H9 (cell line): ENCODE data around the gene SDK1. TPM values are rescaled to one million over a fixed set of nuclear protein-coding genes. Genes with fewer than 3 reads are reported as not detected.

Experiments used
- DNase-seq: peaks from one replicate; pipeline ENCODE4 v3.0.0-alpha.2; 2017
- H2AFZ ChIP-seq: one replicate; pipeline ENCODE4 v1.6.1; 2013; ENCODE audit warnings: mild to moderate bottlenecking, low read length, control low read depth, moderate library complexity
- H2AK5ac ChIP-seq: 2 replicates; pipeline ENCODE4 v1.6.1; 2013; ENCODE audit warnings: low read length, control low read depth, mixed read lengths; ENCODE audit not compliant: insufficient read length
- H2BK120ac ChIP-seq: one replicate; pipeline ENCODE4 v1.6.1; 2013; ENCODE audit warnings: low read depth, mild to moderate bottlenecking, low read length, control low read depth, inconsistent platforms; ENCODE audit not compliant: poor library complexity, severe bottlenecking
- H2BK12ac ChIP-seq: 2 replicates; pipeline ENCODE4 v1.6.1; 2013; ENCODE audit warnings: low read length, control low read depth, mixed read lengths, low read depth; ENCODE audit not compliant: insufficient read length
- H2BK15ac ChIP-seq: 2 replicates; pipeline ENCODE4 v1.6.1; 2013; ENCODE audit warnings: low read depth, low read length, control low read depth
- H2BK20ac ChIP-seq: one replicate; pipeline ENCODE4 v1.6.1; 2013; ENCODE audit warnings: low read depth, mild to moderate bottlenecking, low read length, control low read depth, inconsistent platforms; ENCODE audit not compliant: poor library complexity, severe bottlenecking
- H2BK5ac ChIP-seq: 2 replicates; pipeline ENCODE4 v1.6.1; 2013; ENCODE audit warnings: low read length, control low read depth, mixed read lengths; ENCODE audit not compliant: insufficient read length
- H3K14ac ChIP-seq: 2 replicates; pipeline ENCODE4 v1.6.1; 2013; ENCODE audit warnings: low read length, control low read depth; ENCODE audit not compliant: insufficient read depth
- H3K18ac ChIP-seq: 2 replicates; pipeline ENCODE4 v1.6.1; 2013; ENCODE audit warnings: low read depth, mild to moderate bottlenecking, mixed read lengths, low read length, control low read depth; ENCODE audit not compliant: insufficient read length
- H3K23ac ChIP-seq: 2 replicates; pipeline ENCODE4 v1.6.1; 2013; ENCODE audit warnings: low read length, control low read depth, mixed read lengths, low read depth; ENCODE audit not compliant: insufficient read length
- H3K23me2 ChIP-seq: 2 replicates; pipeline ENCODE4 v1.6.1; 2013; ENCODE audit warnings: low read depth, mild to moderate bottlenecking, mixed read lengths, low read length, control low read depth; ENCODE audit not compliant: insufficient read length, poor library complexity, severe bottlenecking
- H3K27ac ChIP-seq: 2 replicates; pipeline ENCODE4 v1.5.1; 2013; ENCODE audit warnings: low read length, control low read depth, mixed read lengths, low read depth; ENCODE audit not compliant: insufficient read length
- H3K27me3 ChIP-seq: 2 replicates; pipeline ENCODE4 v1.6.1; 2013; ENCODE audit warnings: low read length, control low read depth, inconsistent platforms; ENCODE audit not compliant: insufficient read depth
- H3K4ac ChIP-seq: 2 replicates; pipeline ENCODE4 v1.6.1; 2013; ENCODE audit warnings: low read depth, mild to moderate bottlenecking, control low read depth, inconsistent platforms, low read length, moderate library complexity
- H3K4me1 ChIP-seq: 2 replicates; pipeline ENCODE4 v1.6.1; 2013; ENCODE audit warnings: low read length, control low read depth, inconsistent platforms; ENCODE audit not compliant: insufficient read depth
- H3K4me2 ChIP-seq: 2 replicates; pipeline ENCODE4 v1.6.1; 2013; ENCODE audit warnings: low read length, control low read depth, mixed read lengths; ENCODE audit not compliant: insufficient read length, insufficient read depth
- H3K56ac ChIP-seq: 2 replicates; pipeline ENCODE4 v1.6.1; 2013; ENCODE audit warnings: low read depth, mild to moderate bottlenecking, mixed read lengths, low read length, control low read depth; ENCODE audit not compliant: insufficient read length
- H3K79me1 ChIP-seq: 2 replicates; pipeline ENCODE4 v1.6.1; 2013; ENCODE audit warnings: low read depth, mild to moderate bottlenecking, moderate library complexity, low read length, control low read depth, inconsistent platforms; ENCODE audit not compliant: insufficient read depth, poor library complexity, severe bottlenecking
- H3K79me2 ChIP-seq: 2 replicates; pipeline ENCODE4 v1.6.1; 2013; ENCODE audit warnings: low read length, control low read depth, inconsistent platforms; ENCODE audit not compliant: insufficient read depth
- H3K9ac ChIP-seq: 2 replicates; pipeline ENCODE4 v1.6.1; 2013; ENCODE audit warnings: low read length, control low read depth, mixed read lengths; ENCODE audit not compliant: insufficient read length; ENCODE audit errors: extremely low read depth
- H3K9me3 ChIP-seq: one replicate; pipeline ENCODE4 v1.6.1; 2013; ENCODE audit warnings: low read depth, low read length, inconsistent platforms; ENCODE audit not compliant: control insufficient read depth
- H3T11ph ChIP-seq: one replicate; pipeline ENCODE4 v1.6.1; 2013; ENCODE audit warnings: mild to moderate bottlenecking, low read length, control low read depth, inconsistent platforms
- H4K20me1 ChIP-seq: one replicate; pipeline ENCODE4 v1.6.1; 2013; ENCODE audit not compliant: control insufficient read depth, insufficient read length, insufficient read depth
- H4K5ac ChIP-seq: 2 replicates; pipeline ENCODE4 v1.6.1; 2013; ENCODE audit warnings: low read depth, mild to moderate bottlenecking, mixed read lengths, low read length, control low read depth; ENCODE audit not compliant: insufficient read length
- H4K8ac ChIP-seq: replicated peaks from 2 replicates; pipeline ENCODE4 v1.6.1; 2013; ENCODE audit warnings: low read length, control low read depth, mixed read lengths, low read depth; ENCODE audit not compliant: insufficient read length
- H4K91ac ChIP-seq: 2 replicates; pipeline ENCODE4 v1.6.1; 2013; ENCODE audit warnings: low read depth, mild to moderate bottlenecking, moderate library complexity, mixed read lengths, low read length, control low read depth; ENCODE audit not compliant: insufficient read length
- H3K27ac Mint-ChIP-seq, 3 experiments: 2 replicates in 2 of 3; 3 replicates in 1 of 3; pipeline ENCODE4 v1.8.0; 2020 to 2021; ENCODE audit warnings: mixed read lengths in 3 of 3, mild to moderate bottlenecking in 1 of 3, moderate library complexity in 1 of 3
- H3K27me3 Mint-ChIP-seq: 2 replicates; pipeline ENCODE4 v1.8.0; 2021; ENCODE audit warnings: low read depth, mild to moderate bottlenecking, moderate library complexity, mixed read lengths
- H3K36me3 Mint-ChIP-seq, 3 experiments: 2 replicates in 2 of 3; 3 replicates in 1 of 3; pipeline ENCODE4 v1.8.0; 2020 to 2021; ENCODE audit warnings: low read depth in 3 of 3, mixed read lengths in 3 of 3; ENCODE audit not compliant: insufficient read depth in 1 of 3
- H3K4me1 Mint-ChIP-seq, 2 experiments: 2 replicates each; pipeline ENCODE4 v1.8.0; 2020; ENCODE audit warnings: mixed read lengths in 2 of 2
- H3K4me3 Mint-ChIP-seq, 2 experiments: 2 replicates in 1 of 2; 3 replicates in 1 of 2; pipeline ENCODE4 v1.8.0; 2020 to 2021; ENCODE audit warnings: mild to moderate bottlenecking in 2 of 2, mixed read lengths in 2 of 2, moderate library complexity in 1 of 2
- H3K9me3 Mint-ChIP-seq, 2 experiments: 2 replicates in 1 of 2; 3 replicates in 1 of 2; pipeline ENCODE4 v1.8.0; 2020; ENCODE audit warnings: mild to moderate bottlenecking in 2 of 2, mixed read lengths in 2 of 2, moderate library complexity in 1 of 2
- WGBS: extraction: QIAGEN DNeasy Blood & Tissue Kit; methylation state at CpG from one replicate; pipeline ENCODE4 v1.1.7; 2013; ENCODE audit warnings: missing lambda C conversion rate, low lambda C conversion rate, mixed read lengths; ENCODE audit not compliant: insufficient read length; ENCODE audit errors: extremely low coverage; 5-methylcytosine and 5-hydroxymethylcytosine counted together
- total RNA-seq: library from RNA; stranded (reverse); gene quantifications from 2 replicates; pipeline ENCODE4 v1.2.1, GENCODE V29; 2021
- TF ChIP-seq, protein P1 (sequence below): fragments of 200-600 bp; sonication (generic); conservative IDR thresholded peaks from 3 replicates; pipeline ENCODE4 v1.8.0; 2021; ENCODE audit warnings: antibody characterized with exemption, mild to moderate bottlenecking

The SDK1 gene
- total RNA-seq, 1 experiment from 2014 or later: 8.7 TPM

DNA sequence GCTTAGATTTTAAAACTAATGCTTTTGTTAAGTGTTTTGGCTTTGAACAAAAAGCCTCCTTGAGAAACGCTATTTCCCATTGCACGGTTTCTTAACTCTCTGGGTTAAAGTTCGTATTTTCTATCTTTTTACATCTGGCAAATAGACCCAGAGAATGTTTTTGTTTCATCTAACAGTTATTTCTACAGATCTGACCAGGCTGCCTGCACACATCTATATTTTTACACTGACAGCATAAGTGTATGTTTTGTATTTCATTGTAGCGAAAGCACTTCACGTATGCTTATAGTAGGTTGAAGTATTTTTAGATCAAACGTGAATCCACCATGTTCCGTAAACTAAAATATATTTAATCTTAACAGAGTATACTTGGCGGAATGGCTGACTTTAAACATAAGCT lies 477.3 kb downstream of the SDK1 start:
- no CpG with 5 or more reads among the region's 8 CpGs for WGBS
- DNase-seq: no peak
- H2BK12ac ChIP-seq: no peak overlapping the region

More for the DNA sequence above, 477.3 kb downstream of the SDK1 start:
- H3K14ac ChIP-seq: no peak overlapping the region
- Mint-ChIP-seq H3K9me3 (peaks cover 15 to 16% of the 10 kb centered on the region in 2 experiments), H3K27ac (no peak overlapping the region), H3K36me3 (peaks cover 0 to 17% (median 2%) of the 10 kb centered on the region in 3 experiments; a peak in 4 of 7 replicates), H3K4me3 (no peak overlapping the region), H3K27me3 (no peaks in the 10 kb centered on the region; the same call in 1 of the 2 replicates), H3K4me1 (peaks cover 6 to 7% of the 10 kb centered on the region in 2 experiments)
- no peaks in the 10 kb centered on the region for H3K4me1 ChIP-seq
- H3K23me2 ChIP-seq: no peaks in the 10 kb centered on the region
- H3K4me2 ChIP-seq: no peak overlapping the region
- no peak overlapping the region for H2BK5ac ChIP-seq
- no peak overlapping the region for H3K18ac ChIP-seq
- H2AK5ac ChIP-seq: no peak overlapping the region
- no peak overlapping the region for H2BK120ac ChIP-seq
- no peaks in the 10 kb centered on the region for H3K27me3 ChIP-seq
- no peak overlapping the region for H3K27ac ChIP-seq
- no peak overlapping the region for H4K5ac ChIP-seq
- no peak overlapping the region for H3K9ac ChIP-seq
- H3K56ac ChIP-seq: no peak overlapping the region
- no peaks in the 10 kb centered on the region for H4K20me1 ChIP-seq
- H3K9me3 ChIP-seq: no peaks in the 10 kb centered on the region
- no peak overlapping the region for H4K8ac ChIP-seq
- H2BK20ac ChIP-seq: no peak overlapping the region
- no peak overlapping the region for H3K4ac ChIP-seq
- no peak overlapping the region for H2AFZ ChIP-seq
- H4K91ac ChIP-seq: no peak overlapping the region
- H2BK15ac ChIP-seq: no peak overlapping the region
- no peaks in the 10 kb centered on the region for H3K79me2 ChIP-seq
- H3K79me1 ChIP-seq: no peaks in the 10 kb centered on the region
- H3T11ph ChIP-seq: no peak overlapping the region
- no peak overlapping the region for H3K23ac ChIP-seq
- TF ChIP-seq, protein P1, sequence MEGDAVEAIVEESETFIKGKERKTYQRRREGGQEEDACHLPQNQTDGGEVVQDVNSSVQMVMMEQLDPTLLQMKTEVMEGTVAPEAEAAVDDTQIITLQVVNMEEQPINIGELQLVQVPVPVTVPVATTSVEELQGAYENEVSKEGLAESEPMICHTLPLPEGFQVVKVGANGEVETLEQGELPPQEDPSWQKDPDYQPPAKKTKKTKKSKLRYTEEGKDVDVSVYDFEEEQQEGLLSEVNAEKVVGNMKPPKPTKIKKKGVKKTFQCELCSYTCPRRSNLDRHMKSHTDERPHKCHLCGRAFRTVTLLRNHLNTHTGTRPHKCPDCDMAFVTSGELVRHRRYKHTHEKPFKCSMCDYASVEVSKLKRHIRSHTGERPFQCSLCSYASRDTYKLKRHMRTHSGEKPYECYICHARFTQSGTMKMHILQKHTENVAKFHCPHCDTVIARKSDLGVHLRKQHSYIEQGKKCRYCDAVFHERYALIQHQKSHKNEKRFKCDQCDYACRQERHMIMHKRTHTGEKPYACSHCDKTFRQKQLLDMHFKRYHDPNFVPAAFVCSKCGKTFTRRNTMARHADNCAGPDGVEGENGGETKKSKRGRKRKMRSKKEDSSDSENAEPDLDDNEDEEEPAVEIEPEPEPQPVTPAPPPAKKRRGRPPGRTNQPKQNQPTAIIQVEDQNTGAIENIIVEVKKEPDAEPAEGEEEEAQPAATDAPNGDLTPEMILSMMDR: no peak
